Transverse colon (tissue), 3 donors: ENCODE data around the gene ZBTB7C.

Experiments used
- EP300 ChIP-seq: sonication (generic); formaldehyde crosslinking; IDR thresholded peaks from one replicate; pipeline ENCODE4 v1.6.1; 2017; ENCODE audit warnings: antibody characterized with exemption, low read depth
- TF ChIP-seq, protein P1 (sequence below), 5 experiments: fragments of 200-600 bp in 3 of 5; fragments of 450-650 bp in 2 of 5; sonication (generic) in 3 of 5; IDR thresholded peaks; 1 replicate in 2 of 5; 2 replicates in 3 of 5; pipeline ENCODE4 v1.5.1; 2016 to 2017; ENCODE audit warnings: antibody characterized with exemption in 5 of 5, inconsistent platforms in 3 of 5, mild to moderate bottlenecking in 2 of 5, moderate library complexity in 1 of 5

DNA sequence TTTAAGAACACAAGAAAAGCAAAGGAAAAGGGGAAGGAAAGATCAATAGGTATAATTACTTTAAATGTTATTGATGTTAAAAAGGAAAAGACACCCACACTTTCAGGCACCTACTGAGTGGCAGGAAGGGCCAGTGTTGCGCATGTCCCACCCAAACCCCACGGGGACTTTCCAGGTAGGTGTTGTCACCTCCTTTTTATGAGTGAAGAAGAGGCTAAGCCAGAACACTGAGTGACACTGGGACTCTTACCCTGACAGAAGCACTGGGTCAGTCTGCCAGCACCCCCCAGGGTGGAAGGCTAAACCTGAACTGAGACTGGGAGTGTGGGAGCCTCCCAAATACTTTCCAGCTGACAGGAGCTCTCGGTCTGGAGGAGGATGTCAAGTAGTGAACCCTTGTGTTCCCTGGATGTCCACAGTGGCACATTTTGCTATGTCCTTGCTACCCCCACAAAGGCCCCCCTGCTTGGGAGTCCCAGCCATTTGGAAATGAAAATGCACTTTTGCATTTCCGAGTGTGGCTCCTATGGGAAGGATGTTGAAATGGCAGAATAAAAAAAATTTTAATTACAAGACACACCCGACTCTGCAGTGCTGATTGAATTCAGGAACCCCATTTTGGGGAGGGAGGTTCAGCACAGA lies 387.8 kb downstream of the ZBTB7C start:
- TF ChIP-seq, protein P1, sequence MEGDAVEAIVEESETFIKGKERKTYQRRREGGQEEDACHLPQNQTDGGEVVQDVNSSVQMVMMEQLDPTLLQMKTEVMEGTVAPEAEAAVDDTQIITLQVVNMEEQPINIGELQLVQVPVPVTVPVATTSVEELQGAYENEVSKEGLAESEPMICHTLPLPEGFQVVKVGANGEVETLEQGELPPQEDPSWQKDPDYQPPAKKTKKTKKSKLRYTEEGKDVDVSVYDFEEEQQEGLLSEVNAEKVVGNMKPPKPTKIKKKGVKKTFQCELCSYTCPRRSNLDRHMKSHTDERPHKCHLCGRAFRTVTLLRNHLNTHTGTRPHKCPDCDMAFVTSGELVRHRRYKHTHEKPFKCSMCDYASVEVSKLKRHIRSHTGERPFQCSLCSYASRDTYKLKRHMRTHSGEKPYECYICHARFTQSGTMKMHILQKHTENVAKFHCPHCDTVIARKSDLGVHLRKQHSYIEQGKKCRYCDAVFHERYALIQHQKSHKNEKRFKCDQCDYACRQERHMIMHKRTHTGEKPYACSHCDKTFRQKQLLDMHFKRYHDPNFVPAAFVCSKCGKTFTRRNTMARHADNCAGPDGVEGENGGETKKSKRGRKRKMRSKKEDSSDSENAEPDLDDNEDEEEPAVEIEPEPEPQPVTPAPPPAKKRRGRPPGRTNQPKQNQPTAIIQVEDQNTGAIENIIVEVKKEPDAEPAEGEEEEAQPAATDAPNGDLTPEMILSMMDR (IDR thresholded peaks at IDR 0.05), result no peak
- TF ChIP-seq EP300, result no peak
